ENCODE measurements around the gene RAD50.

The RAD50 gene

DNA sequence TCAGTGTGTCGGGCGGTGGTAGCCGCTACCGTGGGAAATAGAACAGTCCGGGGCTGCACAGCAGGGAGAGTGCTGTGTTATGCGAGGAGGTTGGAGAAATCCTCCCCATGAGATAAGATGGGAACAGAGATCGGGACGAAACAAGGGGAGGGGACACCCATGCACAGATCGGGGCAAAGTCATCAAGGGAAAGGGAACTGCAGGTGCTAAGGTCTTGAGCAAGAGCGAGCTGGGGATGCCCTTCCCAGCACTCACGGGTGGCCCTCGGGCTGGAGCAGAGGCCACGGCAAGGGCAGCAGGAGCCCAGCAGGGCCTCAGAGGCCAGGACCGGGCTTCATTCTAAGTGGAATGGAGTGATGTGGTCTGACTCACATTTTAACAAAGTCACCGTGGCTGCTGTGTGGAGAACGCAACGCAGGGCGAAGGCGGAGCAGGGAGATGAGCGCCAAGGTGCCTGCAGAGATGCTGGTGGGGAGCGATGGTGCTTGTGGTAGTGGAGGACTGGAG, 108.8 kb downstream of the RAD50 start:
- DNase-seq, result no peak
- Histone ChIP-seq H3K27me3 (no peaks in the 10 kb centered on the region), H3K4me1 (peaks cover 2% of the 10 kb centered on the region; the same call in 1 of the 2 replicates), H3K4me3 (ENCODE audit: low read depth, low read length) (no peak overlapping the region), H3K9me3 (no peaks in the 10 kb centered on the region), H3K36me3 (no peaks in the 10 kb centered on the region)
- no peak for TF ChIP-seq CTCF (IDR thresholded peaks at IDR 0.05; ENCODE audit: low read depth, low read length)

DNA sequence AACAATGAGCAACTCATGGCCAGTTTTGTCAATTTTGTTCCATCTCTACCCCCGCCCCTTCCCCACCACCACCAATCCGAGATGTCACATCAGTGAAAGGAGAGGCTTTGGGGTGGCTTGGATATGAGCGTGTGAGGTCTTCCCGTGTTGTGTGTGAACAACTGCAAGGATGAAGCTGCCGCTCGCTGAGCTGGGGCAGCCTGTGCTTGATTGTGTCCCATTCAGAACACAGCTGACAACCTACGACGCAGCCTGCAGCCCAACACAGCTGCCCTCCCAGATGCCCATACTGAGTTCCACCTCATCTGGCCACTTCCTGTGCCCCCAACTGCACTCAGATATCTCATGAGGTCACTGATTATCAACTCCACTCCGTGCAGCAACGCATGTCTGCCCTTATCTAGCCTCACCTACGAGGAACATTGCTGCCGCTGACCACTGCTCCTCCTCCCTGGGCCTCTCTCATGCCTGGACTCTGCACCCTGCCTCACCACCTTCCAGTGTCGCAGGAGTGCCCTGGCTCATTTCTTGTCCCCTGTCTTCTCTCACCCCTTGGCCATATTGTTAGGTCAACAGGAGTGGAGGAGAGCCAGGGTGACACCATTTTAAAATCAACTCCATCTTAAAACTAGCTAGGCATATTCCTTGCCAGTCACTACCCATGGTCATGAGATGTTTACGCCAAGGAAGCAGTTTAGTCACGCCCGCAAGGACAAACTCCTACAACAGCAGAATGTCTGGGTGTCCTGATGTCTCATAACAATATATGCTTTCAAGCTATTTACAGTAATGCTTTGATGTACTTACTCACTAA, 109.7 kb downstream of the RAD50 start:
- no peak overlapping the region for H3K4me3 ChIP-seq (ENCODE audit: low read depth, low read length)
- no peaks in the 10 kb centered on the region for H3K27me3 ChIP-seq
- H3K4me1 ChIP-seq, result peaks cover 2% of the 10 kb centered on the region; the same call in 1 of the 2 replicates
- no peaks in the 10 kb centered on the region for H3K9me3 ChIP-seq
- TF ChIP-seq CTCF (IDR thresholded peaks at IDR 0.05; ENCODE audit: low read depth, low read length), result no peak
- DNase-seq, result no peak
- no peaks in the 10 kb centered on the region for H3K36me3 ChIP-seq

DNA sequence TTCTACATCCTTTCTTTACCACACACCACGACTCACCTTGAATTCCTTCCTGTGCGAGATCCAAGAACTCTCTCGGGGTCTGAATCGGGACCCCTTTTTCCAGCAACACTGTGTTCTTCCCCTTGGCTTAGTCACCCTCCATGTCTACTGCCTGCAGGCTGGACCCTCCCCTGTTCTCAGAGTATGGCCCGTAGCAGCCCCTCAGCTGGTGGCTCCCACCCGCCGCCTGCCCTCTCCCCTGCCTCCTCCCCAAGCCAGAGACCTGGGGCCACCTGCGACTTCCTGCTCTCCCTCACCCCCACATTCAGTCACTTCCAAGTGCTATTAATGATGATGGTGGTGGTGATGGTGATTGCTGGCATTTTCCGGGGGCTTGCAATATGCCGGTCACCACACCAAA, 110.5 kb downstream of the RAD50 start:
- H3K4me3 ChIP-seq (ENCODE audit: low read depth, low read length), result no peak overlapping the region
- no peaks in the 10 kb centered on the region for H3K36me3 ChIP-seq
- DNase-seq, result no peak
- no peak for TF ChIP-seq CTCF (IDR thresholded peaks at IDR 0.05; ENCODE audit: low read depth, low read length)
- peaks cover 2% of the 10 kb centered on the region; the same call in 1 of the 2 replicates for H3K4me1 ChIP-seq
- no peaks in the 10 kb centered on the region for H3K27me3 ChIP-seq
- H3K9me3 ChIP-seq, result no peaks in the 10 kb centered on the region

DNA sequence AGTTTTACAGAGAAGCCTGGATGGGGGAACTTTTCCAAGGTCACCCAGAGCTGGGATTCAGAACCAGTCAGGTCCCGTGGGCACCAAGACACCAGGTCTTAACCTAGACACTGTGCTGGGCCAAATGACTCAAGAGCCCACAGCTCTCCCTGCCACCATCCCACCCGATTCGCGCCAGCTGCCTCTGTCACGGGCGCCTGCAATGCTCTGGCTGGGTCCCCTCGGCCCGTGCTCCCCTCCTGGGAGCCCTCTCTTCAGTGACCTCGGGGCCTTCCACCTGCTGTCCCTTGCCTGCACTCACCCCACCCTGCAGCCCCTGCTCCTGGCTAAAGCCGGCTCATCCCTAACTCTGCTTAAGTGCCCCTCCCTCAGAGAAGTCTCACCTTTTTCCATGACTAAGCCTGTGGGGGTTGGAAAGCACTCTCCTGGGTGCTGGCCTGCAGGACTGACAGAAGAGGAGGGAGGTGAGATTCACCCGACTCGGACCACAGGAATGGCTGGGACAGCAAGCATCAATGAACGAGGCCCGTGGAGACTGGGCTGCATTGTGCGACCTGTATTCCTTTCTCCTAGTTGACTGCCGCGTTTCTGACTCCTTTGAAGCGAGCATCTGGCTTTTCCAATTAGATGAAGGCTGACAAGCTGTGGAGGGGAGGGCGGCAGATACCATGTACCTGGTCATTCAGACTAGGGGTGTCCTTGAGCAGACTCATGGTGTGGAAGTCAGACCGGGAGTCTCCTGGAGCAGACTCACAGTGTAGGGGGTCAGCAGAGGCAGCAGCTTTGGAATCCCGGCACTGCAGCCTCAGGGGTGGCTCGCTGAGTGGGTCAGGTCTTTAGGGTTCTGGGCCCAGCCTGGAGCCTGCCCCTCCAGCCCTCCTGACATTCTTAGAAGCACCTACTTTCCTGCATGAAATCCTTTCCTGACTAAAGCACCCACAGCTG, 111.3 kb downstream of the RAD50 start:
- Histone ChIP-seq H3K9me3 (no peaks in the 10 kb centered on the region), H3K27me3 (no peaks in the 10 kb centered on the region), H3K36me3 (no peaks in the 10 kb centered on the region), H3K4me3 (ENCODE audit: low read depth, low read length) (no peak overlapping the region), H3K4me1 (peaks cover under 1% of the 10 kb centered on the region; the same call in 1 of the 2 replicates)
- no peak for TF ChIP-seq CTCF (IDR thresholded peaks at IDR 0.05; ENCODE audit: low read depth, low read length)
- no peak for DNase-seq

DNA sequence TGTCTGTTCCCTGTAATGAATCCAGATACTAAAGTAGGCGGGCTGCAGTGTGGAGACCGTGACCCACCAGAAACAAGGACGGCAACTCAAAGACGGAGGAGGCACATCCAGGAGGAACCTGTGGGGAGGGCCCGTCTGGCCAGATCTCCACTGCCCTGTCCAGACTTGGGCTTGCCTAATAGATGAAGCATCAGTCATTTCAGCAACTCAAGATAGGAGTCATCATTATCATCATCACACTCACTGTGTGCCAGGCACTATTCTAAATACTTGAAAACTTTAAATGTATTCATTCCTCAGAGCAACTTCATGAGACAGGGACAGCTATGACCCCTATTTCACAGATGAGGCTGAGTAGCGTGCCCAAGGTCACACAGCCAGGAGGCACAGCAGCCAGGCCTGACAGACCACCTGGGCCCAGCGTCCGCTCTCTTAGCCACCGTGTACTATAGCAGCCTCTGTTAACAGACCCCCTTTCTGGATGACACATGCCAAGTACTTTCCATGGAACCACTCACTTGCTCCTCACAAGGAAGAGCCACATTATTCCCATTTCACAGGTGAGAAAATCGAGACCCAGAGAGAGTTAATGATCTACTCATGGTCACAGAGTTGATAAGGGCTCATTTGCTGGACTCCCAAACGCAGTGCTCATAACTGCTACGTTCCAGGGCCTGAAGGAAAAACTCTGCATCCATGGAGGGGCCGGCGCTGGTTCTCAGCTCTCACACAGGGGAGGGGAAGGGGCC, 112.1 kb downstream of the RAD50 start:
- no peak for DNase-seq
- Histone ChIP-seq H3K36me3 (no peaks in the 10 kb centered on the region), H3K9me3 (no peaks in the 10 kb centered on the region), H3K4me1 (no peaks in the 10 kb centered on the region), H3K4me3 (ENCODE audit: low read depth, low read length) (no peak overlapping the region), H3K27me3 (no peaks in the 10 kb centered on the region)
- TF ChIP-seq CTCF (IDR thresholded peaks at IDR 0.05; ENCODE audit: low read depth, low read length), result no peak

Data from BE2C (cell line).